Inflammatory macrophage treated with lipopolysaccharide for 4 hours (primary cell): ENCODE data around the gene AGR3.

Experiments used
- DNase-seq: peaks from one replicate; pipeline ENCODE4 v3.0.0-alpha.2; 2020

Gene AGR3

GRCh38 chr7:16881844-16882243 lies at the start of gene AGR3:
TSS of gene AGR3 (minus strand) at chr7:16881983. CDS start at chr7:16878618, 3,365 bp downstream.
- DNase-seq = no peak

- DNase-seq = no peak
Observed at GRCh38 chr7:16930946-16931345, 49.2 kb upstream of the AGR3 start.

GRCh38 chr7:16929146-16929762 lies 47.5 kb upstream of the AGR3 start:
- DNase-seq = peak; percentile 55

- no peak for DNase-seq
Observed at GRCh38 chr7:16926861-16927260, 45.1 kb upstream of the AGR3 start.

- peak; percentile 73 for DNase-seq
Observed at GRCh38 chr7:16926283-16926682, 44.5 kb upstream of the AGR3 start.

- DNase-seq = no peak
Observed at GRCh38 chr7:16925609-16926008, 43.8 kb upstream of the AGR3 start.

GRCh38 chr7:16923019-16923418 lies 41.2 kb upstream of the AGR3 start:
- DNase-seq = no peak

- DNase-seq = no peak
Observed at GRCh38 chr7:16921644-16922257, 40.0 kb upstream of the AGR3 start.

GRCh38 chr7:16921151-16921550 lies 39.4 kb upstream of the AGR3 start:
- DNase-seq = no peak

GRCh38 chr7:16919440-16919839 lies 37.7 kb upstream of the AGR3 start:
- no peak for DNase-seq

GRCh38 chr7:16918288-16918895 lies 36.6 kb upstream of the AGR3 start:
- DNase-seq = peak; percentile 43

- DNase-seq = no peak
Observed at GRCh38 chr7:16916738-16917137, 35.0 kb upstream of the AGR3 start.

GRCh38 chr7:16916105-16916639 lies 34.4 kb upstream of the AGR3 start:
- DNase-seq = no peak

GRCh38 chr7:16915405-16915804 lies 33.6 kb upstream of the AGR3 start:
- DNase-seq = no peak

- DNase-seq = no peak
Observed at GRCh38 chr7:16914771-16915170, 33.0 kb upstream of the AGR3 start.

- DNase-seq = no peak
Observed at GRCh38 chr7:16913643-16914042, 31.9 kb upstream of the AGR3 start.

- no peak for DNase-seq
Observed at GRCh38 chr7:16912540-16912939, 30.8 kb upstream of the AGR3 start.

GRCh38 chr7:16908561-16908960 lies 26.8 kb upstream of the AGR3 start:
- DNase-seq = no peak

- DNase-seq = no peak
Observed at GRCh38 chr7:16905300-16906044, 23.7 kb upstream of the AGR3 start.

GRCh38 chr7:16904076-16904475 lies 22.3 kb upstream of the AGR3 start:
- no peak for DNase-seq

- peak; percentile 20 for DNase-seq
Observed at GRCh38 chr7:16900209-16900768, 18.5 kb upstream of the AGR3 start.

- DNase-seq = no peak
Observed at GRCh38 chr7:16891874-16892643, 10.3 kb upstream of the AGR3 start.
